ENCODE data around the gene SERPINI2. TPM values are rescaled to one million over a fixed set of nuclear protein-coding genes. Genes with fewer than 3 reads are reported as not detected.

SERPINI2 gene
- total RNA-seq, 3 donors from 2014 or later, result 1.6 TPM; not detected in 2

DNA sequence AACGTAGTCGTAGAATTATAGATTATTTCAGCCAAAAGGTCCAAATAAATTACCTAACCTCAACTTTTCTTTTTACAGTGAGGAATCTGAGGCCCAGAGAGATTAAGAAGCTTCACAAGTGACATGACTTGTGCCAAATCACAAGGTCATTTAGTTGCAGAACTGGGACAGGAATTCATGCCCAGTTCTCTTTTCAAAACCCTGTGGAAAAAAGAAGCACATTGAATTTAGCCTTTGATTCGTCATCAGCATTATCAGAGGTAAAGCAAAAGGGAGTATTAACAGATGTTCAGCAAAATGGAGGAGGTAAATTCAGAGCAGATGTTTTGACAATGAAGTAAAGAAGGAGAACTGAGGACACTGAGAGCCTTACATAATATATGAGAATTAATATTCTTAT is 4.5 kb downstream of the SERPINI2 start:
- Histone ChIP-seq H3K27me3 (no peaks in the 10 kb centered on the region), H3K9me3 (no peaks in the 10 kb centered on the region), H3K4me1 (no peaks in the 10 kb centered on the region), H3K27ac (no peak overlapping the region), H3K4me3 (no peak overlapping the region), H3K36me3 (no peaks in the 10 kb centered on the region)
- TF ChIP-seq POLR2AphosphoS5 (IDR thresholded peaks at IDR 0.05) (no peak), CTCF (IDR thresholded peaks at IDR 0.05) (no peak), POLR2A (IDR thresholded peaks at IDR 0.05) (no peak)
- DNase-seq (ENCODE audit: low spot score in 2 of 2), result no peak
- intact Hi-C loops (cut with DNase I; ENCODE audit: low total_unique reads), result no loop called here

- TF ChIP-seq POLR2AphosphoS5 (IDR thresholded peaks at IDR 0.05), result no peak
- TF ChIP-seq POLR2A (IDR thresholded peaks at IDR 0.05), result no peak
- TF ChIP-seq CTCF (IDR thresholded peaks at IDR 0.05), result no peak
- Histone ChIP-seq H3K9me3 (no peaks in the 10 kb centered on the region), H3K27ac (no peak overlapping the region), H3K4me3 (no peak overlapping the region), H3K27me3 (no peaks in the 10 kb centered on the region), H3K36me3 (no peaks in the 10 kb centered on the region), H3K4me1 (no peaks in the 10 kb centered on the region)
- no peak for DNase-seq (ENCODE audit: low spot score in 2 of 2)
- intact Hi-C loops (cut with DNase I; ENCODE audit: low total_unique reads), result no loop called here
Measured at GRCh38 chr3:167467848-167468611, 5.8 kb downstream of the SERPINI2 start.

GRCh38 chr3:167466966-167467365 is 6.9 kb downstream of the SERPINI2 start:
- intact Hi-C loops (cut with DNase I; ENCODE audit: low total_unique reads), result no loop called here
- Histone ChIP-seq H3K4me1 (no peaks in the 10 kb centered on the region), H3K27me3 (no peaks in the 10 kb centered on the region), H3K4me3 (no peak overlapping the region), H3K27ac (no peak overlapping the region), H3K9me3 (no peaks in the 10 kb centered on the region), H3K36me3 (no peaks in the 10 kb centered on the region)
- TF ChIP-seq POLR2A (IDR thresholded peaks at IDR 0.05), result no peak
- TF ChIP-seq CTCF (IDR thresholded peaks at IDR 0.05), result no peak
- TF ChIP-seq POLR2AphosphoS5 (IDR thresholded peaks at IDR 0.05), result no peak
- no peak for DNase-seq (ENCODE audit: low spot score in 2 of 2)

DNA sequence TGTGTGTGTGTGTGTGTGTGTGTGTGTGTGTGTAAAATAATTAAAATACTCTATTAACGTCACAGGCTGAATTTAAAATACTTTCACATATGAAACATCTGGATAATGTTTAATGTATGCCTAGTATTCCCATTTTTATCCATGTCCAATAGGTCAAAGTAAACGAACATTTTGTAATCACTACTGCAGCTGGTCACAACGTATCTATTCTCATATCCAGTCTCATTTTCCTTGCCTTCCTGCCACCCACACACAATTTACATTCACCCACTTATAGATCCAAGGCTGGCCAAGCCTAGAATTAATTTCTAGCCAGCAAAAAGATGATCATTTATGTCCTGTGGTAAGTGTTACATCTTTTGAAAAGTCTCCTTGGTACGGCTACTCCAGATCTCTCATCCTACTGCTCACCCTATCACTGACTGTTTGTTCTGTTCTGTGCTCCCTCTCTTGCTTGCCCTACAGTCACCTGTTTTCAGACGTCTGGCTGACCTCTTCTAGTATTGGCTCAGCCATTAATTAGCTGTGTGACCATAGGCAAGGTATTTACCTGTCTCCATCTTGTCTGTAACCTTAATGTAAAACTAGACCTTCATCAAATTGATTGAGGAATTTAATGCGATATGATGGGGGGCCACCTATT is 17.6 kb downstream of the SERPINI2 start:
- no peaks in the 10 kb centered on the region for H3K27me3 ChIP-seq
- intact Hi-C loops (cut with DNase I; ENCODE audit: low total_unique reads), result no loop called here
- no peak for TF ChIP-seq POLR2A (IDR thresholded peaks at IDR 0.05)
- TF ChIP-seq CTCF (IDR thresholded peaks at IDR 0.05), result no peak
- TF ChIP-seq POLR2AphosphoS5 (IDR thresholded peaks at IDR 0.05), result no peak
- no peak overlapping the region for H3K4me3 ChIP-seq
- no peaks in the 10 kb centered on the region for H3K36me3 ChIP-seq
- H3K27ac ChIP-seq, result no peak overlapping the region
- no peak for DNase-seq (ENCODE audit: low spot score in 2 of 2)
- H3K9me3 ChIP-seq, result no peaks in the 10 kb centered on the region
- H3K4me1 ChIP-seq, result no peaks in the 10 kb centered on the region

DNA sequence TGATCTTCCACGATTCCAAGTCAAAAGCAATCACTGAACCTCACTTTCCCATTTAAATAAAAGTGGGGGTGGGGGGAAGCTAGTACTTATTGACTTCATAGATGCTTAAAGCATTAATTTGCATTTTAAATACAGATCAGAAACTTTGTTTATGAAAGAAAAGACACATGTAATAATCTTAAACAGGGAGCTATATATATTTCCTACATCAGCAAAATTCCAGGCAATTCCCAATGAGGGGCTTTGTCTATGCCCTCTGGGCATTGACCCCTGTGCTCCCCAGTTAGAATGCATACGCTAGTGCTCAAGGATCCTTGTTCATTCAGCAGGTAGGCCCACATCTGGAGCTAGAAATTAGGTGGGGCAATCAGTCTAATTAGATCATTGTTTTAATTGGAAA is 20.0 kb downstream of the SERPINI2 start:
- no peak overlapping the region for H3K27ac ChIP-seq
- no peaks in the 10 kb centered on the region for H3K4me1 ChIP-seq
- H3K36me3 ChIP-seq, result no peaks in the 10 kb centered on the region
- no peaks in the 10 kb centered on the region for H3K27me3 ChIP-seq
- no peak for TF ChIP-seq POLR2A (IDR thresholded peaks at IDR 0.05)
- no peak for TF ChIP-seq CTCF (IDR thresholded peaks at IDR 0.05)
- no peak for TF ChIP-seq POLR2AphosphoS5 (IDR thresholded peaks at IDR 0.05)
- H3K9me3 ChIP-seq, result no peaks in the 10 kb centered on the region
- intact Hi-C loops (cut with DNase I; ENCODE audit: low total_unique reads), result no loop called here
- H3K4me3 ChIP-seq, result no peak overlapping the region
- DNase-seq (ENCODE audit: low spot score in 2 of 2), result no peak

Measured in breast epithelium (tissue), 4 donors.